Measurements from ENCODE around the gene FAAP24. TPM values are rescaled to one million over a fixed set of nuclear protein-coding genes. Genes with fewer than 3 reads are reported as not detected.

The FAAP24 gene
- total and polyA plus RNA-seq, 2 of the 13 experiments (the other 11 are each of a cell fraction or from before 2014, with no cell fraction given), result 2.3 to 6.0 TPM

GRCh38 chr19:32971715-32972540 is at the start of gene FAAP24, which contains the start of gene CEP89 (continued):
- TF ChIP-seq ZNF724P (CRISPR knock-in tag; IDR thresholded peaks at IDR 0.05; ENCODE audit: borderline replicate concordance) (peak; percentile 100), NCOR1 (IDR thresholded peaks at IDR 0.05; ENCODE audit: borderline replicate concordance, low read length) (peak; percentile 39; the same call in 1 of the 2 replicates), BCL6 (CRISPR knock-in tag; IDR thresholded peaks at IDR 0.05) (peak; percentile 37; the same call in 1 of the 2 replicates), CCDC6 (CRISPR knock-in tag; IDR thresholded peaks at IDR 0.05) (peak; percentile 99), SALL2 (CRISPR knock-in tag; IDR thresholded peaks at IDR 0.05) (0 out of 2 replicates have a peak, but pooled peaks have one; percentile 42), TEF (CRISPR knock-in tag; IDR thresholded peaks at IDR 0.05) (no peak), EHMT2 (IDR thresholded peaks at IDR 0.05; ENCODE audit: borderline replicate concordance, low read depth, low read length) (no peak), SNAI1 (CRISPR knock-in tag; IDR thresholded peaks at IDR 0.05; ENCODE audit: borderline replicate concordance) (no peak), CCAR2 (optimal IDR thresholded peaks at IDR 0.05; ENCODE audit: low read depth, low read length) (no peak), PRMT3 (CRISPR knock-in tag; IDR thresholded peaks at IDR 0.05; ENCODE audit: borderline replicate concordance, low read depth) (peak; percentile 94; the same call in 1 of the 2 replicates), BHLHE40 (IDR thresholded peaks at IDR 0.05; ENCODE audit: low read length) (no peak), ETV5 (CRISPR knock-in tag; IDR thresholded peaks at IDR 0.05; ENCODE audit: borderline replicate concordance) (peak; percentile 44; the same call in 1 of the 2 replicates), PREB (CRISPR knock-in tag; IDR thresholded peaks at IDR 0.05) (no peak), ZMYM3 (CRISPR knock-in tag; IDR thresholded peaks at IDR 0.05) (peak; percentile 49; the same call in 1 of the 2 replicates), ARNT (IDR thresholded peaks at IDR 0.05) (no peak), ARNTL (CRISPR knock-in tag; IDR thresholded peaks at IDR 0.05) (no peak), FOXA3 (CRISPR knock-in tag; IDR thresholded peaks at IDR 0.05) (peak; percentile 52), PTBP1 (IDR thresholded peaks at IDR 0.05; ENCODE audit: low read depth, low read length, poor library complexity, severe bottlenecking) (no peak), ZNF280B (CRISPR knock-in tag; IDR thresholded peaks at IDR 0.05; ENCODE audit: borderline replicate concordance) (no peak), SKIL (CRISPR knock-in tag; IDR thresholded peaks at IDR 0.05; ENCODE audit: borderline replicate concordance) (peak; percentile 41; the same call in 1 of the 2 replicates), ZNF564 (CRISPR knock-in tag; IDR thresholded peaks at IDR 0.05) (peak; percentile 85; the same call in 1 of the 2 replicates), SMARCC2 (IDR thresholded peaks at IDR 0.05) (no peak), CEBPB (IDR thresholded peaks at IDR 0.05; ENCODE audit: borderline replicate concordance, low read depth, low read length) (no peak), SP1 (IDR thresholded peaks at IDR 0.05) (no peak), SP1 (CRISPR knock-in tag; IDR thresholded peaks at IDR 0.05) (peak; percentile 83)

Data from HepG2 (cell line).